Parathyroid adenoma (tissue), 2 donors: ENCODE results near the gene ANKS1A.
"Not testable (repeated sequence)": the region's sequence is repeated elsewhere in the genome, so short reads cannot be mapped to it uniquely, and the experiment has no call there.

Experiments
- H2AFZ ChIP-seq: fragments of 300-600 bp; sonication (generic); one replicate; pipeline ENCODE4 v1.7.0; 2017; ENCODE audit warnings: antibody characterized with exemption, mild to moderate bottlenecking
- H3K27ac ChIP-seq: fragments of 300-600 bp; sonication (generic); one replicate; pipeline ENCODE4 v1.7.0; 2017
- H3K27me3 ChIP-seq: fragments of 300-600 bp; sonication (generic); one replicate; pipeline ENCODE4 v1.7.0; 2017; ENCODE audit warnings: low read length; ENCODE audit not compliant: control insufficient read depth, insufficient read depth
- H3K36me3 ChIP-seq: fragments of 300-600 bp; sonication (generic); one replicate; pipeline ENCODE4 v1.7.0; 2017; ENCODE audit warnings: low read length; ENCODE audit not compliant: control insufficient read depth, insufficient read depth
- H3K4me1 ChIP-seq: fragments of 300-600 bp; sonication (generic); one replicate; pipeline ENCODE4 v1.7.0; 2017; ENCODE audit warnings: control low read depth
- H3K4me2 ChIP-seq: fragments of 300-600 bp; sonication (generic); one replicate; pipeline ENCODE4 v1.7.0; 2017; ENCODE audit warnings: low read length
- H3K4me3 ChIP-seq: fragments of 300-600 bp; sonication (generic); one replicate; pipeline ENCODE4 v1.7.0; 2017; ENCODE audit warnings: low read depth, low read length
- H3K79me2 ChIP-seq: fragments of 300-600 bp; sonication (generic); one replicate; pipeline ENCODE4 v1.7.0; 2017; ENCODE audit warnings: control low read depth
- H3K9ac ChIP-seq: fragments of 300-600 bp; sonication (generic); one replicate; pipeline ENCODE4 v1.7.0; 2017; ENCODE audit warnings: mild to moderate bottlenecking
- H3K9me3 ChIP-seq: fragments of 300-600 bp; sonication (generic); one replicate; pipeline ENCODE4 v1.7.0; 2017; ENCODE audit warnings: low read length; ENCODE audit not compliant: control insufficient read depth
- TF ChIP-seq, protein P1 (sequence below): fragments of 300-600 bp; sonication (generic); IDR thresholded peaks from one replicate; pipeline ENCODE4 v1.7.0; 2017; ENCODE audit warnings: antibody characterized with exemption, mild to moderate bottlenecking
- donor health status: primary hyperparathyroidism.

Gene ANKS1A

GRCh38 chr6:34897716-34898115 lies 8.7 kb downstream of the ANKS1A start:
- H3K27ac ChIP-seq: peak overlapping the region; percentile 8

GRCh38 chr6:34899748-34900147 lies 10.7 kb downstream of the ANKS1A start:
- peaks cover 49% of the 10 kb centered on the region for H3K79me2 ChIP-seq
- H3K4me1 ChIP-seq: not testable (repeated sequence)

More at GRCh38 chr6:34897716-34898115, 8.7 kb downstream of the ANKS1A start:
- no peak overlapping the region for H2AFZ ChIP-seq
- H3K79me2 ChIP-seq: peaks cover 36% of the 10 kb centered on the region
- H3K36me3 ChIP-seq: no peaks in the 10 kb centered on the region
- H3K4me1 ChIP-seq: no peaks in the 10 kb centered on the region
- H3K4me3 ChIP-seq: no peak overlapping the region
- H3K4me2 ChIP-seq: no peak overlapping the region
- H3K9ac ChIP-seq: no peak overlapping the region
- no peaks in the 10 kb centered on the region for H3K9me3 ChIP-seq
- TF ChIP-seq, protein P1, sequence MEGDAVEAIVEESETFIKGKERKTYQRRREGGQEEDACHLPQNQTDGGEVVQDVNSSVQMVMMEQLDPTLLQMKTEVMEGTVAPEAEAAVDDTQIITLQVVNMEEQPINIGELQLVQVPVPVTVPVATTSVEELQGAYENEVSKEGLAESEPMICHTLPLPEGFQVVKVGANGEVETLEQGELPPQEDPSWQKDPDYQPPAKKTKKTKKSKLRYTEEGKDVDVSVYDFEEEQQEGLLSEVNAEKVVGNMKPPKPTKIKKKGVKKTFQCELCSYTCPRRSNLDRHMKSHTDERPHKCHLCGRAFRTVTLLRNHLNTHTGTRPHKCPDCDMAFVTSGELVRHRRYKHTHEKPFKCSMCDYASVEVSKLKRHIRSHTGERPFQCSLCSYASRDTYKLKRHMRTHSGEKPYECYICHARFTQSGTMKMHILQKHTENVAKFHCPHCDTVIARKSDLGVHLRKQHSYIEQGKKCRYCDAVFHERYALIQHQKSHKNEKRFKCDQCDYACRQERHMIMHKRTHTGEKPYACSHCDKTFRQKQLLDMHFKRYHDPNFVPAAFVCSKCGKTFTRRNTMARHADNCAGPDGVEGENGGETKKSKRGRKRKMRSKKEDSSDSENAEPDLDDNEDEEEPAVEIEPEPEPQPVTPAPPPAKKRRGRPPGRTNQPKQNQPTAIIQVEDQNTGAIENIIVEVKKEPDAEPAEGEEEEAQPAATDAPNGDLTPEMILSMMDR: no peak
- H3K27me3 ChIP-seq: no peaks in the 10 kb centered on the region

GRCh38 chr6:34900321-34901031 lies 11.4 kb downstream of the ANKS1A start:
- H3K4me3 ChIP-seq: no peak overlapping the region

More at GRCh38 chr6:34899748-34900147, 10.7 kb downstream of the ANKS1A start:
- H3K4me3 ChIP-seq, H3K4me2 ChIP-seq, H3K9ac ChIP-seq, H3K36me3 ChIP-seq, H3K27ac ChIP-seq, H2AFZ ChIP-seq, H3K27me3 ChIP-seq, H3K9me3 ChIP-seq: not testable (repeated sequence)

GRCh38 chr6:34901930-34902329 lies 12.9 kb downstream of the ANKS1A start:
- Histone ChIP-seq H3K4me2 (no peak overlapping the region), H3K9ac (no peak overlapping the region), H3K79me2 (peaks cover 56% of the 10 kb centered on the region), H3K27me3 (no peaks in the 10 kb centered on the region), H3K4me3 (no peak overlapping the region), H3K4me1 (no peaks in the 10 kb centered on the region), H3K36me3 (no peaks in the 10 kb centered on the region), H3K9me3 (no peaks in the 10 kb centered on the region), H2AFZ (no peak overlapping the region), H3K27ac (no peak overlapping the region)
- TF ChIP-seq, protein P1: no peak

More at GRCh38 chr6:34900321-34901031, 11.4 kb downstream of the ANKS1A start:
- H3K36me3 ChIP-seq: no peaks in the 10 kb centered on the region
- no peak overlapping the region for H3K9ac ChIP-seq
- no peaks in the 10 kb centered on the region for H3K27me3 ChIP-seq
- no peaks in the 10 kb centered on the region for H3K4me1 ChIP-seq
- no peak overlapping the region for H3K27ac ChIP-seq
- TF ChIP-seq, protein P1: no peak
- H3K79me2 ChIP-seq: peaks cover 53% of the 10 kb centered on the region
- no peaks in the 10 kb centered on the region for H3K9me3 ChIP-seq
- H3K4me2 ChIP-seq: no peak overlapping the region
- H2AFZ ChIP-seq: no peak overlapping the region

- Histone ChIP-seq H3K4me1 (no peaks in the 10 kb centered on the region), H3K4me3 (no peak overlapping the region), H3K27me3 (no peaks in the 10 kb centered on the region), H3K9ac (no peak overlapping the region), H3K36me3 (no peaks in the 10 kb centered on the region), H3K27ac (no peak overlapping the region), H3K4me2 (no peak overlapping the region), H3K9me3 (no peaks in the 10 kb centered on the region), H3K79me2 (peaks cover 66% of the 10 kb centered on the region), H2AFZ (no peak overlapping the region)
- TF ChIP-seq, protein P1: no peak
Observed at GRCh38 chr6:34904990-34905613, 16.0 kb downstream of the ANKS1A start.
